ENCODE measurements around the gene CD53. TPM values are rescaled to one million over a fixed set of nuclear protein-coding genes. Genes with fewer than 3 reads are reported as not detected.

CD53 gene, protein sequence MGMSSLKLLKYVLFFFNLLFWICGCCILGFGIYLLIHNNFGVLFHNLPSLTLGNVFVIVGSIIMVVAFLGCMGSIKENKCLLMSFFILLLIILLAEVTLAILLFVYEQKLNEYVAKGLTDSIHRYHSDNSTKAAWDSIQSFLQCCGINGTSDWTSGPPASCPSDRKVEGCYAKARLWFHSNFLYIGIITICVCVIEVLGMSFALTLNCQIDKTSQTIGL
- not detected in 2 replicates for total RNA-seq

GRCh38 chr1:110872745-110873720, at the start of gene CD53:
Gene CD53 (plus strand): TSS chr1:110873148. CDS start chr1:110891409, 18,261 bp downstream.

Other genes starting within 250 kb of the CD53 start
- 0.14 TPM in 1 of 2 replicates, not detected in the other for gene KCNA3, start 198.2 kb upstream of the CD53 start, total RNA-seq
- 14.0 and 16.7 TPM in 2 replicates for gene LRIF1, start 90.8 kb downstream of the CD53 start, total RNA-seq

Measured in smooth muscle cell of the umbilical artery (primary cell).